Effector memory CD4-positive, alpha-beta T cell (primary cell): ENCODE data around the gene SPTA1.
"Not testable (repeated sequence)": the region's sequence is repeated elsewhere in the genome, so short reads cannot be mapped to it uniquely, and the experiment has no call there.

ENCODE experiments used
- DNase-seq, 3 donors: peaks; one replicate each; pipeline ENCODE4 v3.0.0-alpha.2; 2020
- H3K27ac ChIP-seq: 2 replicates; pipeline ENCODE4 v1.7.0; 2013; ENCODE audit warnings: mild to moderate bottlenecking, low read length, moderate library complexity; ENCODE audit not compliant: insufficient read depth, poor library complexity, severe bottlenecking
- H3K27me3 ChIP-seq: replicated peaks from 2 replicates; pipeline ENCODE4 v1.7.0; 2013; ENCODE audit warnings: mild to moderate bottlenecking, low read length; ENCODE audit not compliant: insufficient read depth, control insufficient read depth, poor library complexity, severe bottlenecking
- H3K36me3 ChIP-seq: 2 replicates; pipeline ENCODE4 v1.7.0; 2013; ENCODE audit warnings: mild to moderate bottlenecking, low read length, moderate library complexity; ENCODE audit not compliant: control insufficient read depth, insufficient read depth
- H3K4me1 ChIP-seq: 2 replicates; pipeline ENCODE4 v1.7.0; 2013; ENCODE audit warnings: low read length, mild to moderate bottlenecking; ENCODE audit not compliant: control insufficient read depth, insufficient read depth, poor library complexity, severe bottlenecking
- H3K4me3 ChIP-seq: 2 replicates; pipeline ENCODE4 v1.7.0; 2013; ENCODE audit warnings: low read length, low read depth, mild to moderate bottlenecking; ENCODE audit not compliant: insufficient read depth, poor library complexity, severe bottlenecking
- H3K9me3 ChIP-seq: 2 replicates; pipeline ENCODE4 v1.7.0; 2013; ENCODE audit warnings: mild to moderate bottlenecking, low read length, moderate library complexity; ENCODE audit not compliant: control insufficient read depth

Gene SPTA1

DNA sequence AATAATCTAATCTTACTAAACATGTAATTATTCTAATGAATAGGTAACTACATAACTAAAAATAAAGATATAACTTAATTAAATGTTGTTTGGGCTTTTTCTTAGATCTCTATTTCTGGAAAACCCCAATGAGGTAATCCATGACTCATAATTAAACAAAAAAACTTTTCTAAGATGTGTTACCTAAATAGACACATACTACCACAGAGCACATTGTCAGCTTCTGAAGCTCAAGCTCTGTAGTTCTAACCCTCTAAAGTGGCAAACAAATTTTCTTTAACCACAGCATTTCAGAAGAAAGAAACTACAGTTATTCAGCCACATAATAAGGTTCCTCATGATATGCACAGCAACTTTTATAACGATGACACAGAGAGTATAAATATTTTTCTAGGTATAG, 29.8 kb upstream of the SPTA1 start:
- Histone ChIP-seq H3K9me3 (no peaks in the 10 kb centered on the region), H3K36me3 (no peaks in the 10 kb centered on the region), H3K27me3 (peaks cover 2% of the 10 kb centered on the region), H3K4me1 (no peaks in the 10 kb centered on the region), H3K27ac (no peak overlapping the region), H3K4me3 (no peak overlapping the region)
- DNase-seq: no peak

DNA sequence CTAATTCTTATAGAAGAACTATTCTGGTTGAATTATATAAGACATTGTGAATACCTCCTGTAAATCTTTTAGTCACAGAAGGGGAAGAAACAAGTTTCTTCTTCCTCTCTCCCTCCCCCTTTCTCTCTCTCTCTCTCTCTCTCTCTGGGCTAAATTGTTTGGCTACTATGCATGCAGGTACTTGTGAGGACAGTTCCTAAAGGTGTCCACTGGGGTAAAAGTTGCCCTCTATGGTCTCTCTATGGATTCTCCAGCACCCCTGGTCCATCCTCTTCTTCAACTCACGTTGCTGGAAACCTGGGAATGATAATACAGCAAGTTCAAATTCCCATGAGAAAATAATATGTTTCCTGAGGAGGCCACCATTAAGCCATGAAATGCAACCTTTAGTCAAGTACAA, 28.2 kb upstream of the SPTA1 start:
- Histone ChIP-seq H3K4me3 (no peak overlapping the region), H3K9me3 (no peaks in the 10 kb centered on the region)
- no peak for DNase-seq

GRCh38 chr1:158711098-158711497, 24.6 kb upstream of the SPTA1 start:
- Histone ChIP-seq H3K36me3 (no peaks in the 10 kb centered on the region), H3K9me3 (no peaks in the 10 kb centered on the region), H3K27ac (no peak overlapping the region), H3K27me3 (peaks cover 3% of the 10 kb centered on the region), H3K4me3 (no peak overlapping the region), H3K4me1 (no peaks in the 10 kb centered on the region)
- DNase-seq: no peak

More for the DNA sequence above, 28.2 kb upstream of the SPTA1 start:
- Histone ChIP-seq H3K4me1 (no peaks in the 10 kb centered on the region), H3K27ac (no peak overlapping the region), H3K27me3 (peaks cover 3% of the 10 kb centered on the region), H3K36me3 (no peaks in the 10 kb centered on the region)

- H3K4me3 ChIP-seq: no peak overlapping the region
- no peak overlapping the region for H3K27ac ChIP-seq
- H3K9me3 ChIP-seq: no peaks in the 10 kb centered on the region
- no peak for DNase-seq
- no peaks in the 10 kb centered on the region for H3K27me3 ChIP-seq
- H3K36me3 ChIP-seq: no peaks in the 10 kb centered on the region
- no peaks in the 10 kb centered on the region for H3K4me1 ChIP-seq
Observed at GRCh38 chr1:158706096-158706495, 19.6 kb upstream of the SPTA1 start.

DNA sequence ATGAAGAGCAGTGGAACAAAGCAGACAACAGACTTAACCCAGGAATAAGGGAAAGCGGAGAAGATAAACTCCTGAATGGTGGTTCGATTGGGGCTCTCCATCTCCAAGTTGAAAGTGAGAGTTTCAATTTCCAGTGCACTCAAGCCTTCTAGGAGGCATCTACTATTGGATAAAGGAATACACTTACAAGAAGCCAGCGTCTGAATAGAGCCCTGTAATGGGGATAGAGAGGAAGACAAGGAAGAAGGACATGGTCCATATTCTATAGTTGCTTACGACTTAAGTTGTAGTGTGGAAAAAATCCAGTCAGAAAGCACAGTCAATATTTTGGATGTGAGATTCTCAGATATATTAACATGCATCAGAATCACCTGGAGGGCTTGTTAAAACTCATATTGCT, 14.0 kb upstream of the SPTA1 start, which contains the start of gene OR6K2:
Gene OR6K2 (minus strand): TSS at position 101 of the 400 bp plus-strand sequence. CDS start 0 bp downstream, at position 101.
- Histone ChIP-seq H3K27ac (no peak within 1 kb of the TSS), H3K4me3 (no peak within 1 kb of the TSS), H3K4me1 (no peaks in the 10 kb centered on the region), H3K9me3 (no peaks in the 10 kb centered on the region), H3K27me3 (no peaks in the 10 kb centered on the region), H3K36me3 (no peaks in the 10 kb centered on the region)
- no peak for DNase-seq

DNA sequence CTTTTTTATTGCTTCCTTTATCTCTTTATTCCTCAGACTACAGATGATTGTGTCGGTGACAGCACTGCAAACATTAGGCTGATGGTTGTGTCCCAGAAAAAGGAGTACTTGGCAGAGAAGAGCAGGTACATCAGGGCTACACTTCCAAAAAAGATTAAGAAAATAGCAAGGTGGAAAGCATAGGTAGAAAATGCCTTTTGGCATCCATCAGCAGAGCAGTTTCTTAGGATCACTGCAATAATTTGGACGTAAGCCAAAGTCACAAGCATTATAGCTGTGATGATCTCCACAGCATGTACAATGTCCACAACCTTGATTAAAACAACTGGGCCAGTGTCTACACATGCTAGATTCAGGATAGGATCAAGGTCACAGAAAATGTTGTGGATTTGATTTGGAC, 8.1 kb upstream of the SPTA1 start:
- Histone ChIP-seq H3K36me3 (no peaks in the 10 kb centered on the region), H3K27me3 (no peaks in the 10 kb centered on the region), H3K9me3 (no peaks in the 10 kb centered on the region), H3K4me3 (no peak overlapping the region), H3K27ac (no peak overlapping the region), H3K4me1 (no peaks in the 10 kb centered on the region)
- DNase-seq: no peak

DNA sequence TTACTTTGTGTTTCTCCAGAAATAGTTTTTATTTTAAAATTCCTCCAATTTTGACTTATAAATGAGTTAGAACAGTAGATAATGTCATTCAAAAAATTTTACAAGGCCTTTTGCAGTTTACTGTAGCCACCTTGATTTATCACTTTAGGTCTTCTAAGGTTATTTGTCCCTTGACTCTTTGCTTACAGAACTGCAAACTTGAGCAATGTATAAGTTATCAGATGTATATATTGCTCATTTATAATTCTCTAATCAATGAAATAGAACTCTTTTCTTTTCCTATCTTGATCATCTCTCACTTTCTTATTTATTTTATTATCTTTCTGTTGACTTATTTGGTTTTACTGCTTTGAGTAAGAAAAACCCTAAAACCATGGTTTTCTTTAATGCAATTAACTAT, 5.8 kb upstream of the SPTA1 start:
- H3K9me3 ChIP-seq: no peaks in the 10 kb centered on the region
- H3K27ac ChIP-seq: no peak overlapping the region
- no peaks in the 10 kb centered on the region for H3K36me3 ChIP-seq
- H3K27me3 ChIP-seq: no peaks in the 10 kb centered on the region
- DNase-seq: no peak
- no peak overlapping the region for H3K4me3 ChIP-seq
- H3K4me1 ChIP-seq: no peaks in the 10 kb centered on the region

DNA sequence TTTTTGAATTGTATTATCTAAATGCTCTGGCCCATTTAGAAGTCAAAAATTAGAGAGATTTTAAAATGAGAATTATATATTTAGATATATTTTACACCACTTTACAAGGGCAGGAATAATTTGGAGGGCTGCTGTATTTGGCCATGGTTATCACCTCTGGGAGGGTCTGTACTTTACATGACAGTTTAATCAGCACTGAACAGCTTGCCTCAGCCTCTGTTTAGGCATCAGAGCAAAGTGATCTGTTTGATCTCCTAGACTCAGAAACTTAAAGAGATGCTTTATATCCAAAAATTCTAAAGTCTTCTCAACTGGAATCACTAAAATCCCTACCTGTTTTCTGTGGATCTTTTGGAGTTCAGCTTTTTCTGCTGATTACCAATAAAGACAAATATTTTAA, 5.4 kb upstream of the SPTA1 start:
- no peak for DNase-seq
- Histone ChIP-seq H3K27ac (no peak overlapping the region), H3K4me3 (no peak overlapping the region), H3K36me3 (no peaks in the 10 kb centered on the region), H3K9me3 (no peaks in the 10 kb centered on the region), H3K4me1 (no peaks in the 10 kb centered on the region), H3K27me3 (no peaks in the 10 kb centered on the region)

DNA sequence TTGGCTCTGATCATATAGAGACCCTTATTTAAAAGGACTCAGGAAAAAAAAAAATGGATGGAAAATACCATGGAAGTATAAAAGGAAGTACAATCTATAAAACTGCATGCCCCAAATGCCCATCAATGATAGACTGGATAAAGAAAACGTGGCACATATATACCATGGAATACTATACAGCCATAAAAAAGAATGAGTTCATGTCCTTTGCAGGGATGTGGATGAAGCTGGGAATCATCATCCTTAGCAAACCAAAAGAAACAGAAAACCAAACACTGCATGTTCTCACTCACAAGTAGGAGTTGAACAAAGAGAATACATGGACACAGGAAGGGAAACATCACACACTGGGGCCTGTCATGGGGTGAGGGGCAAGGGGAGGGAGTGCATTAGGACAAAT, 4.6 kb upstream of the SPTA1 start:
- H3K36me3 ChIP-seq, H3K9me3 ChIP-seq, H3K4me1 ChIP-seq, H3K27me3 ChIP-seq, H3K27ac ChIP-seq, H3K4me3 ChIP-seq, DNase-seq: not testable (repeated sequence)

- no peak for DNase-seq
- Histone ChIP-seq H3K27me3 (peaks cover 3% of the 10 kb centered on the region), H3K4me3 (no peak overlapping the region), H3K36me3 (no peaks in the 10 kb centered on the region), H3K27ac (no peak overlapping the region), H3K4me1 (no peaks in the 10 kb centered on the region), H3K9me3 (no peaks in the 10 kb centered on the region)
Observed at GRCh38 chr1:158689875-158690274, 3.4 kb upstream of the SPTA1 start.

DNA sequence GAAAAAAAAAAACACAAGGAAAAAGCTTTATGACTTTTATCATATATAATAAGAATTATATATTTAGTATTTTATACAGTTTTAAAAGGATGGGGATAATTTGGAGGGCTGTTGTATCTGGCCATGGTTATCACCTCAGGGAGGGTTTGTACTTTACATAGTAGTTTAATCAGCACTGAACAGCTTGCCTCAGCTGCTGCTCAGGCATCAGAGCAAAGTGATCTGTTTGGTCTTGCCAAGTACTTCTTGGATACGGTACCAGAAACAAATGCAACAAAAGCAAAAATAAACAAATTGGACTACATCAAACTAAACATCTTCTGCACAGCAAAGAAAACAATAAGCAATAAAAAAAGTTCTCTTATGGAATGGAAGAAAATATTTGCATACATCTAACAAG, 2.6 kb upstream of the SPTA1 start:
- H3K36me3 ChIP-seq: no peaks in the 10 kb centered on the region
- no peaks in the 10 kb centered on the region for H3K4me1 ChIP-seq
- DNase-seq: no peak
- H3K27ac ChIP-seq: no peak overlapping the region
- H3K9me3 ChIP-seq: no peaks in the 10 kb centered on the region
- no peak overlapping the region for H3K4me3 ChIP-seq
- peaks cover 3% of the 10 kb centered on the region for H3K27me3 ChIP-seq
